Muscle layer of duodenum (tissue), 2 donors: ENCODE measurements around the gene FUT7.

ENCODE experiments used
- H3K27ac ChIP-seq: one replicate; pipeline ENCODE4 v1.7.0; 2013; ENCODE audit warnings: mild to moderate bottlenecking, low read length
- H3K27me3 ChIP-seq: one replicate; pipeline ENCODE4 v1.7.0; 2013; ENCODE audit warnings: low read depth, mild to moderate bottlenecking, control low read depth, low read length
- H3K36me3 ChIP-seq, 2 donors: one replicate each; pipeline ENCODE4 v1.7.0; 2013; ENCODE audit warnings: low read length in 2 of 2, control low read depth in 1 of 2, mild to moderate bottlenecking in 1 of 2; ENCODE audit not compliant: insufficient read depth in 2 of 2, control insufficient read depth in 1 of 2
- H3K4me1 ChIP-seq, 2 donors: one replicate each; pipeline ENCODE4 v1.7.0; 2013; ENCODE audit warnings: low read length in 2 of 2, mild to moderate bottlenecking in 2 of 2, control low read depth in 1 of 2, moderate library complexity in 1 of 2; ENCODE audit not compliant: insufficient read depth in 2 of 2, control insufficient read depth in 1 of 2
- H3K4me3 ChIP-seq, 2 donors: one replicate each; pipeline ENCODE4 v1.7.0; 2013; ENCODE audit warnings: low read length in 2 of 2, low read depth in 1 of 2, mild to moderate bottlenecking in 1 of 2
- H3K9me3 ChIP-seq, 2 donors: one replicate each; pipeline ENCODE4 v1.7.0; 2013; ENCODE audit warnings: low read length in 2 of 2, control low read depth in 1 of 2, mild to moderate bottlenecking in 1 of 2; ENCODE audit not compliant: control insufficient read depth in 1 of 2
- donor health status: healthy.

FUT7 gene

GRCh38 chr9:137053944-137054931 lies 22.4 kb upstream of the FUT7 start, which contains the start of gene ENTPD2:
TSS of gene ENTPD2 (minus strand) at chr9:137054061. CDS start at chr9:137053997, 64 bp downstream.
- Histone ChIP-seq H3K9me3 (no peaks in the 10 kb centered on the region), H3K4me3 (peak within 1 kb of the TSS; percentile 16 to 55), H3K27ac (no peak within 1 kb of the TSS), H3K4me1 (peaks cover 5 to 43% of the 10 kb centered on the region in 2 donors), H3K27me3 (peaks cover 21% of the 10 kb centered on the region), H3K36me3 (no peaks in the 10 kb centered on the region)

GRCh38 chr9:137052998-137053943 lies 21.4 kb upstream of the FUT7 start:
- H3K27ac ChIP-seq: no peak overlapping the region
- H3K4me1 ChIP-seq: peaks cover 5 to 44% of the 10 kb centered on the region in 2 donors
- H3K9me3 ChIP-seq: no peaks in the 10 kb centered on the region
- H3K27me3 ChIP-seq: peaks cover 22% of the 10 kb centered on the region
- peak overlapping the region in 1 of 2 donors; percentile 55 for H3K4me3 ChIP-seq
- H3K36me3 ChIP-seq: no peaks in the 10 kb centered on the region

GRCh38 chr9:137052293-137052692 lies 20.4 kb upstream of the FUT7 start:
- peaks cover 5 to 44% of the 10 kb centered on the region in 2 donors for H3K4me1 ChIP-seq
- no peaks in the 10 kb centered on the region for H3K36me3 ChIP-seq
- H3K27ac ChIP-seq: no peak overlapping the region
- H3K9me3 ChIP-seq: no peaks in the 10 kb centered on the region
- no peak overlapping the region for H3K4me3 ChIP-seq
- peaks cover 22% of the 10 kb centered on the region for H3K27me3 ChIP-seq

- Histone ChIP-seq H3K27ac (no peak overlapping the region), H3K4me3 (no peak overlapping the region), H3K27me3 (peaks cover 22% of the 10 kb centered on the region), H3K36me3 (no peaks in the 10 kb centered on the region), H3K4me1 (peaks cover 5 to 46% of the 10 kb centered on the region in 2 donors), H3K9me3 (no peaks in the 10 kb centered on the region)
Observed at GRCh38 chr9:137051145-137051724, 19.3 kb upstream of the FUT7 start.

GRCh38 chr9:137050570-137050969 lies 18.7 kb upstream of the FUT7 start:
- H3K36me3 ChIP-seq: no peaks in the 10 kb centered on the region
- peaks cover 3 to 43% of the 10 kb centered on the region in 2 donors for H3K4me1 ChIP-seq
- H3K4me3 ChIP-seq: no peak overlapping the region
- H3K9me3 ChIP-seq: no peaks in the 10 kb centered on the region
- no peak overlapping the region for H3K27ac ChIP-seq
- H3K27me3 ChIP-seq: peaks cover 22% of the 10 kb centered on the region

GRCh38 chr9:137049544-137050449 lies 17.9 kb upstream of the FUT7 start:
- Histone ChIP-seq H3K4me3 (no peak overlapping the region), H3K27ac (no peak overlapping the region), H3K27me3 (peaks cover 26% of the 10 kb centered on the region), H3K36me3 (no peaks in the 10 kb centered on the region), H3K9me3 (no peaks in the 10 kb centered on the region), H3K4me1 (peaks cover 3 to 41% of the 10 kb centered on the region in 2 donors)

GRCh38 chr9:137048655-137049543 lies 17.0 kb upstream of the FUT7 start:
- Histone ChIP-seq H3K27ac (no peak overlapping the region), H3K9me3 (no peaks in the 10 kb centered on the region), H3K4me3 (no peak overlapping the region), H3K36me3 (no peaks in the 10 kb centered on the region), H3K4me1 (peaks cover 4 to 41% of the 10 kb centered on the region in 2 donors), H3K27me3 (peaks cover 29% of the 10 kb centered on the region)

GRCh38 chr9:137046088-137046787 lies 14.3 kb upstream of the FUT7 start, which contains the start of gene NPDC1:
TSS of gene NPDC1 (minus strand) at chr9:137046177. CDS start at chr9:137045989, 188 bp downstream.
- Histone ChIP-seq H3K27ac (no peak within 1 kb of the TSS), H3K4me3 (peak within 1 kb of the TSS; percentile 61 to 78), H3K4me1 (peaks cover 4 to 36% of the 10 kb centered on the region in 2 donors), H3K36me3 (peaks cover 0 to 4% of the 10 kb centered on the region in 2 donors), H3K9me3 (no peaks in the 10 kb centered on the region), H3K27me3 (peaks cover 18% of the 10 kb centered on the region)
